NCI-H82 (cell line): ENCODE results near the gene ALDH3A2.
A peak's percentile ranks its signal among the peaks of the same experiment; 100 is the strongest.

Experiments
- DNase-seq: peaks from one replicate; lab custom pipeline; 2025; lab: John Stamatoyannopoulos, UW

Gene ALDH3A2

DNA sequence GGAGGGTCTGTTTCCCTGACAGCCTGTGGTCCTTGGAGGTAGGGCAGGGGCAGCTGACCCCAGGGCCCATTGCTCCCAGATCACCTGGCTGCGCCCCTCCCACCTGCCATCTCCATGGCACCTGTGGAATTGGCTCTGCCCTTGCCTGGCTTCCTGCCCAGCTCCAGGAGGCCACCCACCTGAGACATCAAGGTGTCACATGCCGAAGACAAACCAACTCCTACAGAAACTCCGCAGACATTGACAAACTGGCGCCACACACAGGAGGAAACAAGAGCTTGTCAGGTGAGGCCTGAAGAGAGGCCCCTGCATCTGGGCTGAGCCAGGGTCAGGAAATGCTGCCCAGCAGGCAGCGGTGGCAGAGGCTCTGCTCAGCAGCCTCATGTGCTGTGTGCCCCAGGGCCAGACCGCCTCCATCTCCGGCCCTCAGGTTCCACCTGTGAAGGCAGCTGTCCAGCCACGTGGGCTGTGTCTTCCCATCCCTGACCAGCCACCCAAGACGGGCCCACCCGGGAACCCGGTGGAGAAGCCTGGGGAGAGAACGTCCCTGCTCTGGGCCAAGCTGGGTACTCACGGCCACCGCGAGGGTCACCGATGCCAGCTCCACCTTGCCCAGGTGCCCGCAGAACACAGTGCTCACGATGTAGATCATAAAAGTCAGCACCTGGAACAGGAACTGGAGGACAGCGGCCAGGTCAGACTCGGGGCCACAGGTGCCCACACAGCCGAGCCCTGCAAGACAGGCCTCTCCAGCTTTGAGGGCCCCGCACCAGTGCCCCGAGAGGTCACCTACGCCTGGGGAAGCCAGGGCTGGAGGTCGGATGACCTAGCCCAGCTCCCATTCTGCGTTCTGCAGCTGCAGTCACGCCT is 66.2 kb downstream of the ALDH3A2 start:
- no peak for DNase-seq

DNA sequence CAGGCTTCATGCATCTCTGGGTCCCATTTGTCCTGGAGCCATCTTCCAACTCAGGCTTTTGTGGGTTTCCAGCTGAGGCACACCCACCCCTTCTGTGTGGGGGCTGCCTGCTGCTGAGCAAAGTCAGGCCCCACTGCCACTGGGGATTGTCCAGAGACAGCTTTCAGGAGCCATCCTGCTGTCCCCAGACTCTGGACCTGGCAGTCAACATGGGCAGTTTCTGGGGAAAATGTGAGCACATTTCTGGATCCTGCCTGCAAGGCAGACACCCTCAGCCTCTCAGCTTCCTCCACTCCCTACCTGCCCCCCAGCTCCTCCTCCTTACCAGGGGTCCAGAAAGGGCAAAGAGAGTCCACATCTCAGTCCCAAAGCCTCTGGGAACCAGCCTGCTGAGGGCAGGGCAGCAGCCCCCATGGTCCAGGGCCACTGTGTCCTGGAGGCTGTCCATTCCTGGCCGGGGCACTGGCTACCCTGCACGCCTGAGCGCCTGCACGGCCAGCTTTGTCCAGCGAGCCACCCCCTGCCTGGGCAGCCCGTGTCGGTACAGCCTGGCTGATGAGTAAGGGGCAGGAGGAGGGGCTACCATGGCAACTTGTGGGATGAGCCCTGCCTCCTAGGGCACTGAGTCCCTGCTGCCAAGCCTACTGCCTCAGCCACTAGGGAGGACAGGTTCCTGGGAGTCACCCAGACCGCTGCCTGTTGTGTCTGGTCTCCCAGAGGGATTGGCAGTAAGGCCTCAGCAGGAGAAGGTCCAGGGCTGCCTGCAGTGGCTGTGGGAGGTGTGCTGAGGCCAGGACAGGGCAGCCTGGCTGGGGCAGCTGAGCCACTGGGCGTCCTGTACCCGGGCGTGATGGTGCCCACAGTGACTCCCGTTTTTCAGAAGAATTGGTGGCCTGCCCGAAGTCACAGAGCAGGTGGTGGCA is 67.8 kb downstream of the ALDH3A2 start, which contains the start of gene SLC47A2:
Gene SLC47A2, minus strand, starts transcription at position 477 of the 923 bp plus-strand sequence. Its CDS starts 29 bp downstream, at position 448.
- no peak for DNase-seq

DNA sequence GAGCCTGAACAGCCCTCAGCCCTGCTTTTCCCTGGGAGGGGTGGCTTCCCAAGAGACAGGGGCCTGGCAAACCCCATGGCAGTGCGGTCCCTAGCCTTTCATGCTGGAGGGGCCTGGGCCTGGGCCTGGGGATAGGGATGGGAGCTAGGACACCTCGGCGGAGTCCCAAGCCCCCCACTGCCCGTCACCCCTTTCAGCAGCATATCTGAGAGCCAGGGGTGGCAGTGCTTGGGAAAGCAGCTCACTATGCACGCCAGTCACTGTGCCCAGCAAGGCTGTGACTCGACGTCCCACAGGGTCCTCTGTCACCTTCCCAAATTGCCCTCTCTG is 68.4 kb downstream of the ALDH3A2 start:
- no peak for DNase-seq

DNA sequence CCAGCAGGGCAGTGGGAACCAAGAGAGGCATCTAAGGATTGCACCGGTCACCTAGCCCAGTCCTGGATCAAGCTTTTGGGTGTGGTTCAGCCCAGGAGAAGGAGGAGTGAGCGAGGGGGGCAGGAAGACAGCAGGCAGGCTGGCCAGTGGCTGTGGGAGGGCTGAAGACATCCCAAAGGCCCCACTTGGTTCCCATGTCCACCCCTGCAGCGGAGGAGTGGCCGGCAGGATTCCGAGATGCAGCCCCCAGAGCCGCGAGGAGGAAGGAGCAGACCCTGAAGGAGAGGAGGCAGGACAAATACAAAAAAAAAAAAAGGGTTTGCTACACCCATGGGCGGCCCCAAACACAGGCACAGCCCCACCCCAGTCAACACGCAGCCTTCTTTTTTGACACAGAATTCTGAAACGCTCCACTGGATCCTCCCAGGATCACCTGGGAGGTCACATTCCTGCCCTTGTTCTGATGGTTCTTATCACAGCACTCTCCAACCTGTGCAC is 68.9 kb downstream of the ALDH3A2 start:
- no peak for DNase-seq

DNA sequence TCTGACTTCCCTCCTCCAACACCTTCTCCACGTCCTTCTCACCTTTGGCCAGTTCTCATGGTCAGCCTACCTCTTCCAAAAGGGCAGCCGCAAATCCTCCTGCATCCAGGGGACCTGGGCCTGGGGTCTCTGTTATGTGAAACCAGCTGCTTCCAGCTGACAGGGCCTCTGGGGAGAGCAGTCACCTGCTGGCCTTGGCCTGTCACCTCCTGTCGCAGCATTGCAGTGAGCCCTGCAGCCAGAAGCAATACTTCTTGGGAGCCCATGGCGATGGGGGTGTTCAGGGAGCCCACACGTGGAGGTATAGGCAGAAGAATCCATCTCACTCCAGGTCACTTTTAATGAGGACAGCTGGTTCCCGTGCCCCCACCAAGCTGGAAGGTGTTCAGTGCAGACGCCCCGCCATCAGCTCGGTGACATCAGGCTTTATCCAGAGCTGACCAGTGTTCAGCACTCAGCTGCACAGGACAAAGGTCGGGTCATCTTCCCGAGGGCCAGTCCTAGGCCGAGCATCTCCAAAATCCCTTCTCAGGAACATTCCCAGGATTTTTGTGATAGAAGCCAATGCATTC is 69.6 kb downstream of the ALDH3A2 start:
- DNase-seq = no peak

DNA sequence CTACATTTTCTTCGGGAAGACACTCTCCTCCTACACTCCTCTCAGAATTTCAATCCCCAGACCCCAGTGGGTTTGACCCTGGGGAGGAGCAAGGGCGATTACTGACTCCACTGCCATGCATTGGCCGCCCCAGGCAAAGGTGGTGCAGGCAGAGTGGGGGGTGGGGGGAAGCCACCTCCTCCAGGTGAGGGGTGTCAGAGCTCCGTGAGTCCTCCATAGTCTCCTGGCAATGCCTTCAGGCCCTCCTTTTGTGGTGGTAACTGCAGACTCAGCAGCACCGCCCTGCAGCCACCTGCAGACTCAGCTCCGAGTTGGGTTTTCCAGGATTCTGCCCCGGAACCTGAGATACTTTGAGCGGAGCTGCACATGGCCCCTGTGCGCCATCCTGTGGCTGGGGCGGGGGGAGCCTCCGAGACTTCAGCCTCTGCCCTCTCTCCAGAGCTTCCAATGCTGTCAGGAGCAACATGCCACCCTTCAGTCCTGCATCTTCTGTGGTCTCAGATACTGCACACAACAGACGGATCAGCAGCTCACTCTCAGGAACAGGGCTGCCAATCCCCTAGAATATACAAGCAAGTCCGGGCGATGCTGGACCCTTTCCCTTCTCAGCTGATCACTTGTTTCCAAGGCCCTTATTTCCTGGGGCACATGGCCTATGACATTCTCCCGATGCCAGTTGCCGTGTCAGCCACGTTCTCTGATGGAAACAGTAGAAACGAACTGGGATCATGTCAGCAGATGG is 70.2 kb downstream of the ALDH3A2 start:
- peak; percentile 50 for DNase-seq

DNA sequence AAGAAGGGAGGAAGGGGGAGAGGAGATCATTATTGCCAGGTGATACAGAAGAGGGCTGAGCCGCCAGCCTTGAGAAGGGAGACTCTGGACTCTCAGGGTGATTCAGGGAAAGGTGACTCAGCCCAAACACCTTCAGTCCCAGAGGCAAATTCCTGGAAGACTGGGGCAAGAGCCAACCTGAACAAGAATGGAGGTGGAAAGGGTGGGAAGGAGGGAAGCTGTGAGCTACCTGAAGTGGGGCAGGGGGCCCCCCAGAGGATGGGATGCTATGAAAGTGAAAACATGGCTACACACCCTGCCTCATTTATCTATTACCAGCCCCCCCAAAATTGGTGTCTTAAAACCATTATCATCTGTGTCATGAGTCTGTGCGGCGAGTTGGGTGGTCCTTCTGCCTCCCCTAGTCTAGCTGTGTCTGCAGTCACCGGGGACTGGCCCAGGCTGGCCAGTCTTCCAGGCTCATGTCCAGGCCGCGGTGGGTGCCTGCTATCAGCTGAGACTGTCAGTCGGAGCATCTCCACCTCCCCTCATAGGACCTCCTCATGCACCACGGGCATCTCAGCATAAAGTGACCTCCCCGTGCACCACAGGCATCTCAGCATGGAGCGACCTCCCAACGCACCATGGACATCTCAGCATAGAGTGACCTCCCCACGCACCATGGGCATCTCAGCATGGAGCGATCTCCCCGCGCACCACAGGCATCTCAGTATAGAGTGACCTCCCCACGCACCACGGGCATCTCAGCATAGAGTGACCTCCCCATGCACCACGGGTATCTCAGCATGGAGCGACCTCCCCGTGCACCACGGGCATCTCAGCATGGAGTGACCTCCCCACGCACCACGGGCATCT is 71.0 kb downstream of the ALDH3A2 start:
- DNase-seq = no peak

DNA sequence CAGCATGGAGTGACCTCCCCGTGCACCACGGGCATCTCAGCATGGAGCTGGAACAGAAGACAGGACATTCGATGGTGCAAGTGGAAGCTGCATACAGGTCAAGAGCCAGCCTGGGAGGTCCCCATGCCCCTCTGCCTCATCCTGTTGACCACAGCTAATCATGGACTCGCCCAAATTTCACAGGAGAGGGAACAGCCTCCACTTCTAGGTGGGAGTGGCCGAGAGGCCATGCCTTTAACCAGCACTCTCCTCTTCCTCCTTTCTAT is 71.6 kb downstream of the ALDH3A2 start:
- no peak for DNase-seq

DNA sequence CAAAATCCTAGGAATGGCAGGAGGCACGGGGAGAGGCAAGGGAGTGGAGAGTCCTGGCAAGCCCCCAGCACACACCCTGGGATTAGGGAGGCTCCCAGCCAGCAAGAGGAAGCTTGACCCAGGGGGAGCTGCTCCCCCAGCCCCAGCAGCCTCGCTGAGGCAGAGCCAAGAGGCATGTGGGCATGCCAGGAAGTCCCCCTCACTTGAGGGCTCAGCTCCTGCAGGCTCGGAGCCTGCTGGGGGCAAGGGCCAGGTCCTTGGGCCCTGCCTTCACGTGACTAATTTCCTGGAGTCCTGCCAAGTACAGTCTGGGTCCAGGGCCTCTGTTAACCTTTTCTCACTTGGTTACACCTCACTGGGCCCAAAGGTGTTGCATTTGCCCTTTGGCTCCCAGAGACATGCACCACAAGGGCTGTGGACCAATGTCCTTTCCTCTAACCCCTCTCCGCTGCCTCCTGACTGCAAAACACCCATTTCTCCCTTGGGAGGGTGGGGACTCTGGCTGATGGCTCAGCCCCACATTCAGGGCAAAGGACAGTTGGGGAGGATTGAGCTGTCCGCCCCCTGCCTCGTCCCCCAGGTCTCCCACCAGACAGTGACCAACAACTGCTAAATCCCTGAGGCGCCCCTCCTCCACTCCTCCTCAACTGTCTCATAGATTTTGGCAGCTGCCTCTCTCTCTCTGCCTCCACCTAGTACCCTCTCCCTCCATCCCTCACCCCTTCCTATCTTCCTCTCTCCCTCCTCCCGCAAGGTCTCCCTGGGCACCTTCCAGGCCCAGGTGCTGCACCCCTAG is 72.3 kb downstream of the ALDH3A2 start:
- peak; percentile 29 for DNase-seq

DNA sequence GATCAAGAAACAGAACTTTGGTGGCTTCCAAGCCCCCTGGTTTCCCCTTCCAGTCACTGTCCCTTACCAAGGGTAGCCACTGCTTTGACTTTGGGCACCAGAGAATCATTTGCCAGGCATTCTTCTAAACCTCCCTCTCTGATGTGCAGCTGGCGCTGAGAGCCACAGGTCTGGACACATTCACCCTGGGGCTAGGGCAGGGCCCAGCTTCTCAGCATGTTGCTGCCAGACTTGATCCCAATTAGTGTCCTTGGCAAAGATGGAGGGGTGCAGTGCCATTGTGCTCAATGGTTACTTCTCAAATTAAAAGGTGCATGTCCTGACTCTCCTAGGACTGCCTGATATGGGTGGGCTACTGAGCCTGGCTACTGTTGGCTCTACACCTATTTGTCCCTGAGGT is 75.4 kb downstream of the ALDH3A2 start:
- no peak for DNase-seq

DNA sequence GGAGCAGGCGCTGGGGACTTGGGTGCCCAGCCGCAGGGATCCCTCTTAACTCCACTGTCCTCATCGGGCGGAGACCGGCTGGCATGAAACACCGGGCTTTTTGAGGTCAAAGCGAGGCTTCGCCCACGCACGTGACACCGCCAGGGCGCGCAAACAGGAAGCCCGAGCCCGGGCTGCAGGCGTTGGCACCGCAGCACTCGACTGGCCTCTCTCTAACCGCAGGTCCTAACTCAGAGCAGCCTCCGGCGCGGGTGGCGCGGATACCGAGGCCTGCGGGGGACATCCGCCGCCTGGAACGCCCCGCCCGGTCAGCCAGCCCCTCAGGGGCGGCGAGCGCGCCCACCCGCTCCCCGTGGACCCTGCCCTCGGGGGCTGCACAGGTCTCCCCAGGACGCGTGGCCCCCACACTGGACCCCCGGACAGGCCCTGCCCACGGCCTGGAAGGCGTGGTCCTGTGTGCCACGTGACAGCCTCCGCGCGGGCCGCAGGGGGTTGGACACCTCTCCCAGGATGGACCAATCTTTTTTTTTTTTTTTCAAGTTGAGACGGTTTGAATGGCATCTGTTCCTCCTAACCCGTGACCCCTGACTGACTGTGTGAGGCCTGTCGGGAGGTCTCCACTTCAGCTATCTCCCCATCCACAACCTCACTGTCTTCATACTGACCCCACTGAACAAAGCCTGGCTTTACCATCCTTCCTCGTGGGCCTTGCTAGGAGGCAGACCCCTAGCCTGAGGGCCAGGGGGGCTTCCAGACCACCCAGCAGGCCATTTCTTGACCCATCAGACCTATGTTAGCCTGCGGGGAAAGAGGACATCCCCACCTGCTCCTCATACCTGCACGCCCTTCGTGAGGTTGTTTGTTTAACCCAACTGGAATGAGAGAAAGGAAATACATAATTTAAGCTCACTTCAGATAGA is 76.2 kb downstream of the ALDH3A2 start:
- DNase-seq = no peak

DNA sequence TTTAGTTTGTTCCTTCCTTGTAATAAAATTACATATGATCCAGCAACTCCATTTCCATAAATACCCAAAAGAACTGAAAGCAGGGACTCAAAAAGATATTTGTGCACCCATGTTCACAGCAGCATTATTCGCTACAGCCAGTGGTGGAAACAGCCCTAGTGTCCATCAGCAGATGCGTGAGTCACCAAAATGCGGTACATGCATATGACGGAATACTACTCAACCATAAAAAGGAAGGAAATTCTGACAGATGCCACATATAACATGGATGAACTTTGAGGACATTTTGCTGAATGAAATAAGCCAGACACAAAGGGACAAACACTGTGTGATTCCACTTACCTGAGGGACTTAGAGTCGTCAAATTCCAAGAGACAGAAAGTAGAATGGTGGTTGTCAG is 76.9 kb downstream of the ALDH3A2 start:
- DNase-seq = no peak

DNA sequence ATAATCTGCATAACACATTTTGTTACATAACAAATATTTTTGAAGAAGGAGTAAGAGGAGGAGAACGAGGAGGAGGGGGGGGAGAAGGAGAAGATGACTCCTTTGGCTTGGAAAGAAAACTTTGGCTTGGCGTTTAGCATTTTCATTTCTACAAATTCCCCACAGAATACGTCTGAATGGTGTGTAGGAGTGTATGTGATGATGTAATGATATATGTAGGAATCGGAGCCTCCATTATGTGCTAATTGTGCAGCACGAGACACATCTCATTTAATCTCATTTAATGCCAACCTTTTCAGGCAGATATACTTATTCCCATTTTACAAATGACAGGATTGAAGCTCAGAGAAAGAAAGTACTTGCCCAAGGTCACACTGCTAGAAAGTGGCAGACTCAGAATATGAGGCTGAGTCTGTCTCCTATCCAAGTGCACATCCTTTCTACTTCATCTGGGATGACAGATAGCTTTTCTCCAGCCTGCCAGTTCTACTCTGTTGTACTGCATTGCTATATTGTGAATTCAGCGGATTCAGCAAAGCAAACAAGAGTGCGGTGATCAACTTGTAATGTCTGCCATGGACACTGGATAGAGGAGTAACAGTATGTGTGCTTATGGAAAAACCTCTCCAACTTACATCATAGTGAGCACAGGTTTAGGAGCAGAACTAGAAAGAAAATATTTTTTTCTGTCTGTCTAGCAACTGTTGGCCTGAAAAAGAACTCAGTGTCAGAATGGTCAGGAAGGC is 78.3 kb downstream of the ALDH3A2 start:
- DNase-seq = no peak
